Esophagus mucosa (tissue), 1 donor: ENCODE results near the gene TLE7. TPM values are rescaled to one million over a fixed set of nuclear protein-coding genes. Genes with fewer than 3 reads are reported as not detected.

ENCODE experiments used
- ATAC-seq: fragments of 200-7000 bp; cut with Tn5 transposase; one replicate; pipeline ENCODE4 v1.9.1; 2020
- total RNA-seq: library from RNA; stranded (reverse); gene quantifications from one replicate; pipeline ENCODE4 v1.2.4, GENCODE V29; 2023
- donor health status: DM: yes; HTN: yes; CAD: no.

TLE7 gene
- total RNA-seq, 1 donor from 2014 or later, result not detected

- ATAC-seq, result no peak
These were observed 6.5 kb upstream of the TLE7 start for GRCh38 chr16:71448274-71448866.

- peak; percentile 26 for ATAC-seq
These were observed 1.9 kb upstream of the TLE7 start for GRCh38 chr16:71443714-71444113.

- ATAC-seq, result no peak
These were observed 355 bp downstream of the TLE7 start for GRCh38 chr16:71441348-71442050.

DNA sequence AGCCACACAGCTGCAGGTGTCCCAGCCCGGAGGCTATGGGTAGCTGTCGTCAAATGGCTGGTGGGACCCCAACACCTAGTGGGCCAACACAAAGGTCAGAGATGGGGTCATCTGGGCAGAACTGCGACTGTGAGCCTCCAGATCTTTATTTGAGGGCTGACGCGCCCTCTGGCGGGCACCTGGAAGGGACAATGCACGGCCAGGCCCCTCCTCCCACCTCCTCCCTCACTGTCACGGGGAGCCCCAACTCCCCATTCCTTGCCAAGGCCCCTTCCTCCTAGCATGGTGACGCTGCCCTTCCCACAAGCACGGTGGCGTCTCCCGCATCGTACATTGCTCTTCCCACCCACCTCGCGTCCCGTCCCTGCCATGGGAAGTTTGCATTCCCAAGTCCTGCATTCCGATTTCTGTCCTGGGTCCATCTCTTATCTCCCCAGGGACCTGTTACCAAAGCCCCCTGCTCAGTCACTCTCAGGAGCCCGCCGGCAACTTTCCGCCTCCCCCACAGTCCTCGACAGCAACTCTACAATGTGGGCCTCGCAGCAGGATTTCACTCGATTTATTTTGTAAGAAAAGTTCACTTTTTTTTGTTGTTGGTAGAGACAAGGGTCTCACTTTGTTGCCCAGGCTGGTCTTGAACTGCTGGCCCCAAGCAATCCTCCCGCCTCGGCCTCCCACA lies 1.0 kb downstream of the TLE7 start:
- no peak for ATAC-seq

GRCh38 chr16:71439523-71439922 lies 2.3 kb downstream of the TLE7 start:
- ATAC-seq, result no peak

DNA sequence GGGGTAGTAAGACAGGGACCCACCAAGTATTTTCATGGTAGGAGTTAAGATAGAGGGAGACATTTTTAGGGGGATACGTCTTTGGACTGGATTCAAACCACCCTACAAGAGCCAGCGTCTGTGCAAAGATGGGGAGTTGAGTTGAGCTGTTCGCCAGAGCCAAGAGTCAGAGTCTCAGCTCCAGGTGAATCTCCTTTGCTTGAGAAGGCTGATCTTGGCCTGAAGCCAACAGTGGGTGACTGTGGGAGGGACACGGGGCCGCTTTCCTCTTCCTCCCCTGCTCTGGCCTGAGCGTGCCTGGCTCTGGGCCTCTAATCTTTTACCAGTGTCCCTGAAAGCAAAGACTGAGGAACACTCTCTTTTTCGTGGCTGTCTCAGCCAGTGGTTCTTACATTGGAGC lies 5.4 kb downstream of the TLE7 start:
- ATAC-seq, result no peak

DNA sequence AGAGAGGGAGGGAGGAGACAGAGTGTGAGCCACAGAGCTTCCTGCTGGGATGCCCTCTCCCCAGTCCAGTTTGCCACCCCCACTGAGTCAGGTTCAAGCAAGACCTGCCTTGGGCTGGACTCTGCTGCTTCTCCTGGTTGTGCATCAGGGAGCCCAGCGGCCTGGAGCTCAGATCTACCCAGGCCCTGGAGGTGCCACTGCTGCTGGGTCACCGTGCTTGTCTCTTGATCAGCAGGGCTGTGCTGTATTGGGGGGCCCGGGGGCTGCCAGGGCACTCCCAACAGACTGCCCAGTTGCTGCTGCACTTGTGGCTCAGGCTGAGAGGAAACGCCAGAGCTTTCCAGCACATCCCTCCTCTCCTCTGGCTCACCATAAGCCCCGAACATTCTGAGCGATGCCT lies 8.9 kb downstream of the TLE7 start:
- no peak for ATAC-seq

GRCh38 chr16:71431991-71432390 lies 9.9 kb downstream of the TLE7 start:
- ATAC-seq, result no peak

GRCh38 chr16:71431176-71431575 lies 10.7 kb downstream of the TLE7 start:
- no peak for ATAC-seq

GRCh38 chr16:71430744-71431143 lies 11.1 kb downstream of the TLE7 start:
- ATAC-seq, result no peak

GRCh38 chr16:71429581-71429980 lies 12.3 kb downstream of the TLE7 start:
- no peak for ATAC-seq

- ATAC-seq, result no peak
These were observed 13.0 kb downstream of the TLE7 start for GRCh38 chr16:71428883-71429282.

DNA sequence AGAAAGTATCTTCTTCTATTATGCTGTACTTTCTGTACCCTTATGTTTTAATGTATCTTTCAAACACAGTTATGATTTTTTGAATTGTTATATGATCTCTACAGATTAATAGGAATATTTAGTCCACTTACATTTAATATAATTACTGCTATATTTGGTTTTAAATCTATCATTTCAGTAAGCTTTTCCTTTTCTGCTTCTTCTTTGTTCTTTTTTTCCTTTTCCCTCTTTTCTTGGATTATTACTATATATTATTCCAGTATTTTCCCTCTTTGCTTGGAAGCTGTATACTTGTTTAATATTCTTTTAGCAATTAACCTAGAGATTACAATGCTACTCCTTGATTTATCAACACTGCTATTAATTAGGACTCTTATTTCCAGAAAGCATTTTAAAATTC lies 13.5 kb downstream of the TLE7 start:
- ATAC-seq, result no peak

GRCh38 chr16:71426880-71427615 lies 14.8 kb downstream of the TLE7 start:
- no peak for ATAC-seq

GRCh38 chr16:71426069-71426879 lies 15.6 kb downstream of the TLE7 start:
- ATAC-seq, result peak; percentile 68

DNA sequence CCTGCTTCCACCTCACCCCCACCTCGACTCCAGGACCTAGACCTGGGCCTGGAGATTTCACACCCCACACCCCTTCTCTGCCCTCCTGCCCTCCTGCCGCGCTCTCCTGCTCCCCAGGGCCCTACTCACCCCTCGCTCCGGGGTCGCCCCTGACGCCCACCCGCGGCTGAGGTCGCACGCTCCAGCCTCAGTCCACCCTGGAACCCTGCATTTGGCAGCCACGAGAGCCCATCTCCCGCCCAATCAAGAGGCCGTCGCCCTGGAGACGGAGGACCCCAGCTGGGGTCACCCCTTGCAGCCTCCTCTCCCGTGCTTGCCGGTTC lies 16.1 kb downstream of the TLE7 start:
- ATAC-seq, result no peak

DNA sequence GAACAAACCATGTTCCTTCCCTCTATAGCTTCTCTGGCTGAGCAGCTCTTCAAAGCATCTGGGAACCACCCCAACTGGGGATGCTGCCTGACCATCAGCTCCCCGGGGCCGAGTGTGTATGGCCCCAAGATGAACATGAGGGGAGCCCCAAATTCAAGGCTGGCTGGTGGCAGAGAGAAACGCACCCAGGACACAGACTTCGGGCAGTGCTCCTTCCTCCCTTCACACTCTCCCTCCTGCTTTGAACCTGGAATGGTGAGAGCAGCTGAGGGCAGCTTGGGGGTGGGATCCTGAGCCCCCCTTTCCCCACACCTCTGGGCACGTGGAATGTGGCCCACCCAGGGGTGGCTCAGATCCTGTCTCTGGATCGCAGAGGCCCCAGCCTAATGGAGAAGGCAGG lies 17.2 kb downstream of the TLE7 start:
- no peak for ATAC-seq

GRCh38 chr16:71423865-71424264 lies 18.0 kb downstream of the TLE7 start:
- no peak for ATAC-seq

DNA sequence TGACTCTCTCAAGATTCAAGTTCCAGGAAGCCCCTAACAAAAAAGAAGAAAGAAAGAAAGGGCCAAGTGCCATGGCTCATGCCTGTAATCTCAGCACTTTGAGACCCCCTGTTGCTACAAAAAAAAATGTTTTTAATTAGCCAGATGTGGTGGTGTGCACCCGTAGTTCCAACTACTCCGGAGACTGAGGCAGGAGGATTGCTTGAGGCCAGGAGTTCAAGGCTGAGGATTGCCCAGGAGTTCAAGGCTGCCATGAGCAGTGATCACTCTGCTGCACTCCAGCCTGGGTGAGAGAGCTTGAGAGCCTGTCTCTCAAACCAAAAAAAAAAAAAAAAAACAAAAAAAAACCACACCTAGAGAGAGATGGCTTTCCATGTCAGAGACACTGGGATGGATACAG lies 18.8 kb downstream of the TLE7 start:
- no peak for ATAC-seq

- peak; percentile 52 for ATAC-seq
These were observed 19.9 kb downstream of the TLE7 start for GRCh38 chr16:71421911-71422310.

- ATAC-seq, result no peak
These were observed 27.8 kb downstream of the TLE7 start for GRCh38 chr16:71414038-71414437.

DNA sequence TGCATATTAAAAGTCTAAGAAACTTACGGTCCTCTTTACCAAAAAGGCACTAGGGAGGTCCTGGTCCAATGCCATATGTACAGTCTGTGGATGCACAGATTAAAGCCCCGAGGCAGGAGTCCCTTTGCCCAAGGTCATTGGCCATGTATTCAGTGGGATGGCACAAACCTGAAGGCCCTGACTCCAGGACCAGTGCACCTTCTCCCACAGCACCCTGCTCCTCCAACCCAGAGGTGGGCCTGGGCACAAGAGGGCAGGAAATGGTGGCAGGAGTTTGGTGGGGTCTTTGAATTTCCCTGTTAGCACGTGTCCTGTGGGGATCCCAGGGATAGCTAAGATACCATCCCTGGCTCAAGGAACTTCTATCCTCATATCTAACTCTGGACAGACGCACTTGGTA lies 28.5 kb downstream of the TLE7 start:
- no peak for ATAC-seq
